Mammary microvascular endothelial cell (primary cell): Measurements from ENCODE around the gene BTBD9. TPM values are rescaled to one million over a fixed set of nuclear protein-coding genes. Genes with fewer than 3 reads are reported as not detected.

Source experiments
- total RNA-seq: library from RNA; depleted of rRNA; stranded (reverse); fragments of >200 nt; gene quantifications from 2 replicates; pipeline ENCODE4 v1.2.3, GENCODE V29; 2015

BTBD9 gene
- 4.8 and 5.4 TPM in 2 replicates for total RNA-seq

GRCh38 chr6:38639498-38640215, at the start of gene BTBD9:
Gene BTBD9, minus strand, starts transcription at chr6:38639929.

Other genes with a start within 250 kb of the BTBD9 start
- gene GLO1, start 63.2 kb upstream of the BTBD9 start, total RNA-seq = 168 and 169 TPM in 2 replicates
- not detected in 2 replicates for gene DNAH8, start 75.4 kb upstream of the BTBD9 start, total RNA-seq